ENCODE measurements around the gene SRSF7.
"Not testable (repeated sequence)": the region's sequence is repeated elsewhere in the genome, so short reads cannot be mapped to it uniquely, and the experiment has no call there.

Gene SRSF7

DNA sequence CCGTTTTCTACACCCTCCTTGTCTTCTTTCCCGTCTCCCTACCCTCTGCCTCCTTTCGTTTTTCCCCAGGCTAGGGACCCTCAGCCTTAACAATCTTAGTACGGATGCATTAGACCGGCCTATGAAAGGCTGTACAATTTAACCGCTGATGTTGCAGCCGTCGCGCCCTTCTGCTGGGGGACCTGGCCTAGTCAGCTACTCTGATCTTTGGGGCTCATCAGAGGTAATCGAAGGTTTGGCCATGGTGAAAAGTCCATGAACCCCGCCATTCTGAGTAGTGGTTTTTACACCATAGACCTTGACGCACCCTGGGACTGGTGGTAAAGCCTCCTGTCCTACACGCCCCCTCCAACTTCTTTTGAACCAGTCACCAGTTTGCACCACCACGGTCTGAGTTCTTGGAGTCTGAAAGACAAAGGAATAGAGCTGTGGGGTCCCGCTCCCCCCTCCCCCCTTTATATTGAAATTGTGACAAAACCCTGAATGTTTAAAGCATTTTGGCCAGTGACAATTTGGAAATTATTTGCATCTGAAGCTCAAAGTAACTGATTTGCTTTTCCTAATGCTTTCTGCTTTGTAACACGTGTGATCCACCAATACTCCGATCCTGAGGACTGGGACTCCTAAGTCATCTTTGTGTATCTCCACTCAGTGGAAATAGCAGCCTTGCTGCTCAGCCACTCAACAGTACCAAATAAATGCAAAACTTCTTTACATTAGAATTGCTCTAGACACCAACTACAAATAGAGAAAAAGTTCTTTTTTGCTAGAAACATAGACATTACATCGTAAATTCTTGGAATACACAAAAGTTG, 642 bp upstream of the SRSF7 start:
- no peak for DNase-seq

DNA sequence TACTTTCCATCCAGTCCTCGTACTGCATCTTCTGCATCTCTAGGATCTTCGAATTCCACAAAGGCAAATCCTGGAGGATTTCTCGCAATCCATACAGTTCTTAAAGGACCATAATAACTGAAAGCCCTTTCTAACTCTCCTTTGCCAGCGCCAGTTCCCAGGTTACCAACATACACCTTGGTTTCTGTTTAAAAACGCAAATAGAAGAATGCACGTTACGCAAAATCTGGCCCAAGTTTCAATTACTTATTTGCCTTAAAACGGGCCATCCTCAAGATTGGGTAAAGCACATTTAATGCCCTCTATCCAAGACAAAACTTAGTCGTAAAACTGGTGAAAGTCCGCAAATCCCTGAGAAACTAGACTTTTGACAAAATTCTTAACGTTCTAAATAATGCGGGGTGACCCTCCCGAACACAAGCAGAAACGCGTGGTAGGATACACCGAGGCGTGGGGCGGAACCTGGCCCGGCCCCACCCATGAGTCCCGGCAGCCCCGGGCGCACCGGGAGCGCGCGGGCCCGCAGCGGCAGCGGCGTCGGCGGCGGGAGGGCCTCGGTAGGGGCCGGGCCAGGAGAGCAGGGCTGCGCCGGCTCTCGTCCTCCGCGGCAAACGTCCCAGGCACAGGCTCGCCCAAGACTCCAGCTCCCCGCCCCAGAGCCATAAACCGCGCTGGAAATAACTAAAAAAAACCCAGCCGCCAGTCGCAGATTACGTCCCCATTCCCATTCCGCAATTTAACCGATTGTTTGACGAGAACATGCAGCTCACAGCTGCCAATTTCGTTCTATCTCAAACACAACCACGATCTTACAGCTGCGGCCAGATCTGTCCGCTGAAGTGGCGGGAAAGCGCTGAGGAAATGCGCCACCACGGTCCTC, 910 bp downstream of the SRSF7 start:
- peak; percentile 51 for DNase-seq

DNA sequence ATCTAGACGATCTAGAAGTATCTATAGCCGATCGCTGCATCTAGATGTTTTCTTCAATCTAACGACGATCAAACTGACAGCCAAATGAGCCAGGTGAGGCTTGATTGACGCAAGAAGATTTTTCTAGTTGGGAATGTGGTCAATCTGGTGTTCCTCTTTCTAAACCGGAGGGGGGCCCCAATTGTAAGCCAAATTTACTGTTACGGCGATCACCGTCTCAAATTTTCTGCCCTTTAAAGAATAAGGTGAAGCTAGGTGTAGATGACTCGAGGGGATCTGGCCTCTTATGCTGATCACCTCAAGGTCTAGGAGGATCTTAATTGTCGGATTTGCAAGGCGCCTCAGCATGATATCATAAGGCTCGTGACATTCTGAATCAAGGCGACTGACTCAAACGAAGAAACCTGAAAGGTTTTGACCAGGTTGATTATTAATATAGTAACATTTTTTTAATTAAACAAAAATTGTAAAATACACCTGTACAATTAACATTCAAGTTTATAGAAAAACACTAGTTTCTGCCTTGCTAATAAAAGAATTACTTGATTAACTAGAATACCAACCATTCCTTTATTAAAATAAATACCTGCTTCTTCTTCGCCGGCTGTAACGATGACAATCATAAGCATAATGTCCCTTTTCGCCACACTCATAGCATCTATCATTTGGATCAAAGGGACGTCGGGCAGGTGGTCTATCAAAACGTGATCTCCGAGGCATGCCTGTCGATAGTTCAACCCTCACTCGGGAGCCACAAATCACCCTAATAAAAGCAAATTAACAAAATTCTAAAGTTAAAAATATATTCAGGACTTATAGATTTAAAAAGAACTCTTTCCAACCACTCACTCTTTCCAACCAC, 2.0 kb downstream of the SRSF7 start:
- no peak for DNase-seq

- no peak for DNase-seq
Measured at GRCh38 chr2:38748391-38748790, 2.8 kb downstream of the SRSF7 start.

DNA sequence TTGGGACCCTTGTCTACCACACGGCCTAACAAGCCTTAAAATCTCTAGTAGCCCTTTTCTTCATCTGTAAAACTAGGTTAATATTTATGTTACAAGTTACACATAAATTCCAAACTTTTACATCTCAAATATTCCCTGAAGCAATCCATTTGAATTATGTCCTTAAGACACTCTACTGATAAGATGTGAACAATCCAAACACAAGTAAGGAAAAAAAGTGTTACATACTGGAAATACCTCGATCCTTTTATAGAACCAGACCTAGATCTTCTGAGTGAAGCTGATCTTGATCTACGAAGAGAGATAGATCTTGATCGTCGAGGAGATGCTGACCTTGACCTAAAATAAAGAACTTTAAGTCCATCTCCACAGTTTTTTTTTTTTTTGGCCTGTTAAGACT, 3.3 kb downstream of the SRSF7 start:
- DNase-seq, result no peak

DNA sequence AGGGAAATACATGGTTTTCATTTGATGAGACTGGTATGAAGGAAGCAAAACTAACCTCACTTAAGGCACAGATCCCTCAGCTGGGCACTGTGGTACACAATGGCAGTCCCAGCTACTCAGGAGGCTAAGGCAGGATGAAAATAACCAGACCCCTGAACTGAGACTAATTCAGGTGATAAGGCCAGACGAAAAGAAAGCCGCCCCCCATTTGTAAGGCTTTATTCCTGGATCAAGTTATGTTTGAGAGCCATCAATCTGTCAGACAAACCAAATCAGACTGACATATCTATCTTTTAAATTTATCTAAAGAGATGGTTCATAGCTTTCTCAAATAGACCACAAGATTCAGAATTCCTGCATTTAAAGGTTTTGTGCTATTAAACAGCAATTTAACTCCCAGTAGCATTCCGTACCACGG, 4.1 kb downstream of the SRSF7 start:
- DNase-seq, result no peak

DNA sequence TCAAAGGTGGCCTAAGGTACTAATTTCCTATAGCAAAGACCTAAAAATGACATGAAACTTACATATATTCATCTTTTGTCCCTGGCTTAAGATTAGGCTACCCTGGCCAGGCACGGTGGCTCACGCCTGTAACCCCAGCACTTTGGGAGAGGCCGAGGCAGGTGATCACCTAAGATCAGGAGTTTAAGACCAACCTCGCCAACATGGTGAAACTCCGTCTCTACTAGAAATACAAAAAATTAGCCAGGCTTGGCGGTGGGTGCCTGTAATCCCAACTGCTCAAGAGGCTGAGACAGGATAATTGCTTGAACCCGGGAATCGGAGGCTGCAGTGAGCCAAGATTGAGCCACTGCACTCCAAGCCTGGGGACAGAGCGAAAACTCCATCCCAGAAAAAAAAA, 5.9 kb downstream of the SRSF7 start:
- DNase-seq, result no peak

DNA sequence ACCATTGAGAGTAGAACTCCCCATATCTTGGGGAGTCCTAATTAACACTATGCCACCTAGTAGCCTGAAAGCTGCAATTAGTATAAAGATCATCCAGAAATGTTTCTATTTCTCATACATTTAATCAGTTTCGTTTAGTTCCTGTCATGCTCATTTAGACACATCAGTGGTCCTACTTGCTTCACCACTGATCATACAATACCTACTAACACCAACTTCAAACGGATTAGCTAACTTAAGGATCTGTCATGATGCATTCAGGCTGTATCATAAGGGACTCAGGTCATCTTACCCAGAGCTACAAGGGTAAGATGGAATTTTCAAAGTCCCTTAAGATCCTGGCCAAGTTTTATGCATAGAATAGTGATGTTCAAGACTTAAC, 6.8 kb downstream of the SRSF7 start:
- no peak for DNase-seq

DNA sequence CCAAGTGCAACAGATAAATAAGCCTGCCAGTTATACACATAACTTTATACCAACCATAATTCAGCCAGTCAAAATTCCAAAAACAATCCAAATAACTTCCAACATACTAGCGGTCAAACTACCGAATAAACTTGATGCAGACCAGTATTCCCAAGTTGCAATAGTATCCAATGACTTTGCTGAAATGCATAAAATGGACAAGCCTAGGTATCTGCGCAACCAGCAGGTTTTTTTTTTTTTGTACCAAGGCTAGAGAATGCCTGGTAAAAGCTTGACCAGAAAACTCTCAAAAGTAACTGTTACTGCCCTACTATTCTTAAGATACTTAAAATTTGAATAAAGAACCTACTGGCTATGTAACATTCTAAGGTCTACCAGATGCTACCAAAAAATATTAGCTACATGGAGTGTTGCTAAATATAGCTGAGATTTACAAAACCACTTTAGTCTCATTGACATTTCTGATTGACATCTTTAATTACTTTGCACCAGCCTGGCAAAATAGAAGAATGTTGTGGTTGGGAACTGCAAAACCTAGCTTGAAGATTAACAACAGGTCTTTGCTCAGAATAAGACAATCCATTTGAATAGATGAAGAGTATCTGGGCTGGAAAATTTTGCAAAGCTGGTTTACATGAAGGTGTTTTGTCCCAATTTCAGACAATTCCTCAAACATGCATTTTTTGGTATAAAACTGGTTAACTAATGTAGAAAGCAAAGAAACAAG, 7.3 kb downstream of the SRSF7 start:
- no peak for DNase-seq

- no peak for DNase-seq
Measured at GRCh38 chr2:38742797-38743559, 8.2 kb downstream of the SRSF7 start.

GRCh38 chr2:38740851-38741731, 10.1 kb downstream of the SRSF7 start:
- no peak for DNase-seq

- DNase-seq, result no peak
Measured at GRCh38 chr2:38739524-38739923, 11.6 kb downstream of the SRSF7 start.

DNA sequence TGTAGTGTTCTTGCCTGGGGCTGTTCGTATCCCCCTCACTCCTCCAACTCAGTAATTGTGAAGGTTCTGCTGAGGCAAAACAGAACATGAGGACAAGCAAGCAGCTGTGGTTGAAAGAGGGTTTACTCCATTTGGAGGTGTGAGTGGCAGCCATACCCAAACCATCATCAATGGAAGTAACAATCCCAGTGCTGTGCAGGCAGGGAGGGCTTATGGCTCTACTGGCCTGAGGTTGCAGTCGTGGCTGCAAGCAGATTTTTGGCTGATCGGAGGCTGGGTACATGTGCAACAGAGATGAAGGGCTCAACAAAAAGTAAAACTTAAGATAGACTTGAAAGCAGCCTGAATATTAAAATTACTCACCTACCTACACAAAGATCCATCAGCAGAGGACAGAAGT, 13.2 kb downstream of the SRSF7 start:
- no peak for DNase-seq

GRCh38 chr2:38737000-38737698, 14.0 kb downstream of the SRSF7 start:
- DNase-seq, result not testable (repeated sequence)

- no peak for DNase-seq
Measured at GRCh38 chr2:38735999-38736320, 15.2 kb downstream of the SRSF7 start.

DNA sequence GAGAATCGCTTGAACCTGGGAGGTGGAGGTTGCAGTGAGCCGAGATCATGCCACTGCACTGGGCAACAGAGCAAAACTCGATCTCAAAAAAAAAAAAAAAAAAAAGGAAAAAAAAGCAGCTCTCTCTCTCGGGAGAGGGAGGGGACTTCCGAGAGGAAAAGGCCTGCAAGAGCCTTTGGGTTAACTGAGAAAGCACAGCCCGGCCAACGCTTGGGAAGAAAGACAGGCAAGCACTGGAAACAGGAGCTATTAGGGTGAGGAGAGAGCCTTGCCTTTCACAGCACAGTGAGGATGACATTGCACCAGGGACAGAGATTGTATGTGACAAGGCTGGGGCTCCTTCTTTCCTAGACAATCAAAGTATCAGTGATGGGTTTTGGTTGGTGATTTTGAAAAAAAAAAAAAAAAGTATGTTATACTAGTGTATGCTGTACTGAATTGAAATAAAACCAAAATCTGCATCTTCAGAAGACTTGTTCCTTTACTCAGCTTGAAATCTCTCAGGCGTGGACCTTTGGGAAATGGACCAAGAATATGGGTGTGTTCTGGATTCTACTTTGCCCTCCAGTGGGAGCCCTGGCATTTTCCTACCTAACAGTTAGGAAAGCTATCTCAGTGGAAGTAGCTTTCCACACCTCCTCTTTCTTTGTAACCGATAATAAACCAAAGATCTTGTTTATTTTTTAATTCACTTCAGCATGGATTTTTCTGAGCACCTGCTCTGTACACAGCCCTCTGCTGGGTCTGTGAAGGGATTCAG, 16.7 kb downstream of the SRSF7 start:
- DNase-seq, result no peak

DNA sequence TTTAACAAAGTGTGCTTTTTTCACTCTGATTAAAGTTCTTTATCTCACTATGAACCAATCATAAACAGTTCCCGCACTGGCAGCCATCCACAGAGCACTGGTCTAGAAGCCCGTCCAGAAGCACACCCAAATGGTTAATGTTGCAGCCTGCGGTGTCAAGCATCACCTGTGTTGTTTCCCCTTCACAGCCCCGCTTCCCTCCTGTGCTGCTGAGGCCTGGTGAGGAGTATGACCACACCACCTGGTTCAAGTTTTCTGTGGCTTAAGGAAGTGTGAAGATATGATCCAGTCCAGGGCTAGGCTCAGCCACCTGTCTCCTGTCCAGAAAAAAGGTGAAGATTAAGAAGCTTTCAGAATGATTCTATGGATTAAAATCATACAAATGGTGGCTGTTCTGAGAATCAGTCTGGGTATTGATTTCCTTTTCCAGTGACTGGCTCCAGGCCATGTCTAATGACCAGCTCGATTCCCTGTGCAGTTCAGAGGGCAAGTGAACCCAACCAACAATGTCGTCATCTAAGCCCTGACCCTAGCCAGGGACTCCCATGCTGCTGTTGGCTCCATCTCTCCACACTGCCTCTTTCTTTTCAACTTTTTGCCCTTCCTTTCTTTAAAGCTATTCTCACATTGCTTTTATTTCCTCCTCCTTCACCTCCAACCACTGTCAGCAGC, 17.7 kb downstream of the SRSF7 start:
- no peak for DNase-seq

- no peak for DNase-seq
Measured at GRCh38 chr2:38731684-38732221, 19.4 kb downstream of the SRSF7 start.

Measured in stimulated activated CD4-positive, alpha-beta T cell treated with anti-CD3 and anti-CD28 coated beads, Interleukin-12 subunit alpha, Interleukin-12 subunit beta, amount 100 ng/mL, for 4 hours (primary cell).